T-helper 17 cell (primary cell): ENCODE measurements around the gene AKT3. TPM values are rescaled to one million over a fixed set of nuclear protein-coding genes. Genes with fewer than 3 reads are reported as not detected.
"Not testable (repeated sequence)": the region's sequence is repeated elsewhere in the genome, so short reads cannot be mapped to it uniquely, and the experiment has no call there.

Source experiments
- ATAC-seq: fragments of 150-1000 bp; cut with Tn5 transposase; 2 replicates; pipeline ENCODE4 v1.10.0; 2021; ENCODE audit warnings: mild to moderate bottlenecking, moderate library complexity
- DNase-seq, 3 donors: peaks; one replicate each; pipeline versions ENCODE4 v3.0.0 to v3.0.0-alpha.2; 2020 to 2021
- H3K9me3 ChIP-seq: one replicate; pipeline ENCODE4 v1.7.0; 2013; ENCODE audit warnings: low read length, mild to moderate bottlenecking; ENCODE audit not compliant: control insufficient read depth, poor library complexity, severe bottlenecking
- H3K27ac Mint-ChIP-seq: one replicate; pipeline ENCODE4 v1.8.0; 2022; ENCODE audit warnings: mild to moderate bottlenecking, moderate library complexity, mixed read lengths
- H3K27me3 Mint-ChIP-seq: one replicate; pipeline ENCODE4 v1.8.0; 2022; ENCODE audit warnings: mixed read lengths
- H3K36me3 Mint-ChIP-seq: one replicate; pipeline ENCODE4 v1.8.0; 2022; ENCODE audit warnings: low read depth, mixed read lengths
- H3K4me1 Mint-ChIP-seq: one replicate; pipeline ENCODE4 v1.8.0; 2022; ENCODE audit warnings: mild to moderate bottlenecking, mixed read lengths
- H3K4me3 Mint-ChIP-seq: one replicate; pipeline ENCODE4 v1.8.0; 2022; ENCODE audit warnings: mild to moderate bottlenecking, moderate library complexity, mixed read lengths
- total RNA-seq, 4 donors: library from RNA in 2 of 4; stranded (reverse) in 2 of 4; gene quantifications; one replicate each; pipeline ENCODE4 v1.2.3 and lab custom pipeline; 2022 to 2026

AKT3 gene
- total RNA-seq, 2 donors from 2014 or later, result 96.0 to 103 TPM

DNA sequence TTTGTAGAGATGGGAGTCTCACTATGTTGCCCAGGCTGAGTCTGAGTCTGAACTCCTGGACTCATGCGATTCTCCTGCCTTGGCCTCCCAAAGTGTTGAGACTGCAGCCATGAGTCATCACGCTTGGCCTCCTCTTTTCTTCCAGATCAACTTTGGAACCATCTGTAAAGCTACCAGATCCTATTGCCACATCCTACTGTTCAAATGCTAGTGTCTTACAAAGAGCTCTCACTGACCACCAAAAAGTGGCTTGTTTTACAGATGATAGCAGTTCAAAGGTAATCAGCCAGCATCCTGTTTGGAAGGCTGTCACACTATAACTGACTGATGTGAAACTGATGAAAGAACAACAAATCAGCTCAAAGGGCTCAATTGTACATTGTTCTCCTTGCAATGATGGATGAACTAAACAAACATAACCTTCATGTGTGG lies 221.6 kb downstream of the AKT3 start:
- ATAC-seq, result no peak
- Mint-ChIP-seq H3K27me3 (no peaks in the 10 kb centered on the region), H3K4me3 (no peak overlapping the region), H3K36me3 (peaks cover 5% of the 10 kb centered on the region), H3K27ac (no peak overlapping the region), H3K4me1 (no peaks in the 10 kb centered on the region)
- no peak for DNase-seq
- no peaks in the 10 kb centered on the region for H3K9me3 ChIP-seq

GRCh38 chr1:243623841-243624240 lies 226.2 kb downstream of the AKT3 start:
- H3K27me3 Mint-ChIP-seq, result no peaks in the 10 kb centered on the region
- peaks cover 14% of the 10 kb centered on the region for H3K4me1 Mint-ChIP-seq

GRCh38 chr1:243621973-243622372 lies 228.1 kb downstream of the AKT3 start:
- ATAC-seq, result no peak
- peaks cover 14% of the 10 kb centered on the region for H3K36me3 Mint-ChIP-seq

More at GRCh38 chr1:243623841-243624240, 226.2 kb downstream of the AKT3 start:
- Mint-ChIP-seq H3K27ac (no peak overlapping the region), H3K4me3 (no peak overlapping the region), H3K36me3 (peaks cover 11% of the 10 kb centered on the region)
- H3K9me3 ChIP-seq, result no peaks in the 10 kb centered on the region
- ATAC-seq, result no peak
- DNase-seq, result no peak

GRCh38 chr1:243620096-243620495 lies 229.9 kb downstream of the AKT3 start:
- DNase-seq, result no peak
- H3K4me3 Mint-ChIP-seq, result no peak overlapping the region
- H3K27me3 Mint-ChIP-seq, result no peaks in the 10 kb centered on the region
- H3K9me3 ChIP-seq, result no peaks in the 10 kb centered on the region
- no peak overlapping the region for H3K27ac Mint-ChIP-seq
- peaks cover 14% of the 10 kb centered on the region for H3K36me3 Mint-ChIP-seq
- no peak for ATAC-seq
- H3K4me1 Mint-ChIP-seq, result peaks cover 25% of the 10 kb centered on the region

More at GRCh38 chr1:243621973-243622372, 228.1 kb downstream of the AKT3 start:
- Mint-ChIP-seq H3K4me1 (peaks cover 23% of the 10 kb centered on the region), H3K4me3 (no peak overlapping the region), H3K27me3 (no peaks in the 10 kb centered on the region), H3K27ac (no peak overlapping the region)
- no peak for DNase-seq
- no peaks in the 10 kb centered on the region for H3K9me3 ChIP-seq

- Mint-ChIP-seq H3K27me3 (no peaks in the 10 kb centered on the region), H3K4me3 (no peak overlapping the region), H3K36me3 (peaks cover 10% of the 10 kb centered on the region), H3K4me1 (no peaks in the 10 kb centered on the region), H3K27ac (no peak overlapping the region)
- H3K9me3 ChIP-seq, result no peaks in the 10 kb centered on the region
- ATAC-seq (no peak), DNase-seq (no peak)
Measured at GRCh38 chr1:243609698-243610097, 240.3 kb downstream of the AKT3 start.

GRCh38 chr1:243605604-243606003 lies 244.4 kb downstream of the AKT3 start:
- peaks cover 10% of the 10 kb centered on the region for H3K36me3 Mint-ChIP-seq

GRCh38 chr1:243601720-243602119 lies 248.3 kb downstream of the AKT3 start:
- no peak for ATAC-seq
- no peaks in the 10 kb centered on the region for H3K9me3 ChIP-seq
- Mint-ChIP-seq H3K4me3 (no peak overlapping the region), H3K4me1 (peaks cover 10% of the 10 kb centered on the region), H3K27ac (no peak overlapping the region), H3K27me3 (no peaks in the 10 kb centered on the region), H3K36me3 (peaks cover 3% of the 10 kb centered on the region)
- DNase-seq, result no peak

More at GRCh38 chr1:243605604-243606003, 244.4 kb downstream of the AKT3 start:
- DNase-seq, result no peak
- no peak for ATAC-seq
- no peaks in the 10 kb centered on the region for H3K27me3 Mint-ChIP-seq
- no peaks in the 10 kb centered on the region for H3K9me3 ChIP-seq
- no peaks in the 10 kb centered on the region for H3K4me1 Mint-ChIP-seq
- H3K27ac Mint-ChIP-seq, result no peak overlapping the region
- H3K4me3 Mint-ChIP-seq, result no peak overlapping the region

DNA sequence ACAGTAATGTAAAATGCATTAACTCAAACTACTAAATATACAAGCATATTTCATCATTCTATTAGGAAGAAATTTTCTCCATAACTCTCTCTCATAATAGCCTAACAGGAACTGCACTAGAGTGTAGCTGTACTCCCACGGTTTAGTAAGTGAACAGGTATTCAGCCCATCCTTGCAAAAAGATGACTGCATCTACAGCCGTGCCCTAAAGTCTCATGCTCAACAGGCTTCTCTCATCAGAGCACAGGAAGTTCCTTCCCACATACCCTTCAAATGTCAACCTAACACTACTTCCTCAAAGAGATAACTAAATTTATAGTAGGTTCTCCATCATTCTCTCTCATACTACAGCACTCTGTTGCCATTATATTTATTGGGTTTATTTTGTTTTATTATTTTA lies 251.6 kb downstream of the AKT3 start:
- ATAC-seq (peak; percentile 73), DNase-seq (no peak)
- Mint-ChIP-seq H3K4me1 (peaks cover 24% of the 10 kb centered on the region), H3K4me3 (no peak overlapping the region), H3K36me3 (no peaks in the 10 kb centered on the region), H3K27me3 (no peaks in the 10 kb centered on the region), H3K27ac (peak overlapping the region; percentile 11)
- H3K9me3 ChIP-seq, result no peaks in the 10 kb centered on the region

GRCh38 chr1:243597383-243597782 lies 252.7 kb downstream of the AKT3 start:
- DNase-seq (no peak), ATAC-seq (no peak)
- H3K27ac Mint-ChIP-seq, result peak overlapping the region; percentile 87
- no peaks in the 10 kb centered on the region for H3K9me3 ChIP-seq
- peaks cover 24% of the 10 kb centered on the region for H3K4me1 Mint-ChIP-seq
- H3K27me3 Mint-ChIP-seq, result no peaks in the 10 kb centered on the region
- H3K4me3 Mint-ChIP-seq, result no peak overlapping the region
- H3K36me3 Mint-ChIP-seq, result no peaks in the 10 kb centered on the region

DNA sequence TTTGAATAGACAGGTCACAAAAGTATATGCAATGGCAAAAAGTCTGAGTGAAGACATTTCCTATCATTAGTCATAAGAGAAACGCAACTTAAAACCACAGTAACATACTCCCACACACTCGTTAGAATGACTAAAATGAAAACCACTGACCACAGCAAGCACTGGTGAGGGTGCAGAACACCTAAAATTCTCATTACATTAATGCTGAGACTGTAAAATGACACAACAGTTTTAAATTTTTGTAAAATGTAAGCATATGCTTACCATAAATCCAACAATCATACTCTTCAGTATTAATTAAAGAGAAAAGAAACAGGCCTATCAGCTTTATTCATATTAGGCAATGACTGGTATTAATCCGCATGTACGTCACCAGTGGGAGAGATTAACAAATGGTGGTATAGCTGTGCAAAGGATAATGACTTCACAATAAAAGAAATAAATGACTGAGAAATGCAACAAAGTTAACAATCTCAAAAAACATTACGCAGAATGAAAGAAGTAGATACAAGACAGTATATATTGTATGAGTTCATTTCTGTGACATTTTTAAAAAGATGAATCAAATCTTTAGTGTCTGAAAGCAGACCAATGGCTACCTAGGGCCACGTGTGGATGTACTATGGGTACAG lies 253.5 kb downstream of the AKT3 start:
- no peak for DNase-seq

DNA sequence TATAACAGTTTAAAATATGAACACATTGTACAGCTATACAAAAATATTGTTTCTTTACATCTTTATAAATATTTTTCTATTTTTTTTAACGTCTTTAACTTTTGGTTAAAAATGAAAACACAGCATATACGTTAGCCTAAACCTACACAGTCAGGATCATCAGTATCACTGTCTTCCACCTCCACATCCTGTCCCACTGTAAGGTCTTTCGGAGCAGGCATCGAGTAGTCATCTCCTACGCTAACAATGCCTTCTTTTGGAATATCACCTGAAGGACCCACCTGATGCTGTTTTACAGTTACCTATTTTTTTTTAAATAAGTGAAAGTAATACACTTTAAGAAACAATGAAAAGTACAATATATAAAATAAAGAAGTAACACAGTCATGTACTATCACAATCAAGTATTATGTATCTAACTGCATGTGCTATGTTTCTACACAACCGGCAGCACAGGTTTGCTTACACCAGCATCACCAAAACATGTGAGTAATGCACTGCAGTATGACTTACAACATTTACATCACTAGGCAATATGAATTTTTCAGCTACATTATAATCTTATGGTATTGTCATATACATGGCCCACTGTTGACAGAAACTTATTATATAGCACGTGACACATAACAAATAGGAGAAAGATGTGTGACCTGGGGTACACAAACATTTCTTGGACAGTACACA lies 254.4 kb downstream of the AKT3 start:
- Mint-ChIP-seq H3K27ac (peak overlapping the region; percentile 87), H3K4me3 (peak overlapping the region; percentile 47), H3K4me1 (peaks cover 24% of the 10 kb centered on the region), H3K36me3 (peaks cover 3% of the 10 kb centered on the region), H3K27me3 (no peaks in the 10 kb centered on the region)
- no peaks in the 10 kb centered on the region for H3K9me3 ChIP-seq
- ATAC-seq, result peak; percentile 43
- no peak for DNase-seq

More for the DNA sequence above, 253.5 kb downstream of the AKT3 start:
- Mint-ChIP-seq H3K36me3 (no peaks in the 10 kb centered on the region), H3K4me1 (peaks cover 24% of the 10 kb centered on the region), H3K27ac (peak overlapping the region; percentile 87), H3K27me3 (no peaks in the 10 kb centered on the region), H3K4me3 (peak overlapping the region; percentile 59)
- ATAC-seq, result peak; percentile 81
- H3K9me3 ChIP-seq, result no peaks in the 10 kb centered on the region

GRCh38 chr1:243594455-243594854 lies 255.6 kb downstream of the AKT3 start:
- H3K9me3 ChIP-seq, result no peaks in the 10 kb centered on the region
- Mint-ChIP-seq H3K4me3 (no peak overlapping the region), H3K27ac (no peak overlapping the region), H3K4me1 (peaks cover 24% of the 10 kb centered on the region), H3K36me3 (peaks cover 3% of the 10 kb centered on the region), H3K27me3 (no peaks in the 10 kb centered on the region)
- DNase-seq, result no peak
- no peak for ATAC-seq

GRCh38 chr1:243589286-243589685 lies 260.8 kb downstream of the AKT3 start:
- not testable (repeated sequence) for ATAC-seq, H3K4me1 Mint-ChIP-seq, H3K27ac Mint-ChIP-seq, DNase-seq, H3K36me3 Mint-ChIP-seq, H3K9me3 ChIP-seq, H3K4me3 Mint-ChIP-seq, H3K27me3 Mint-ChIP-seq
